HCT116 (cell line): Measurements from ENCODE around the gene C20orf204. TPM values are rescaled to one million over a fixed set of nuclear protein-coding genes. Genes with fewer than 3 reads are reported as not detected.

ENCODE experiments used
- ATAC-seq: fragments of 200-7000 bp; cut with Tn5 transposase; 2 replicates; pipeline ENCODE4 v1.9.1; 2020; ENCODE audit warnings: mild to moderate bottlenecking, moderate library complexity
- BruUV-seq: library from RNA; stranded (reverse); fragments of 400-500 nt; replicated peaks from 2 replicates; lab custom pipeline; 2021; lab: Mats Ljungman, UMichigan
- CTCF ChIA-PET: fragments of 300-600 bp; sonication (Branson Sonifier 250); formaldehyde crosslinking; loops from one replicate; lab custom pipeline; 2021; ENCODE audit warnings: antibody characterized with exemption; lab: Charles Lee
- POLR2A ChIA-PET: fragments of 300-600, 350-600 bp; sonication (Branson Sonifier 250); formaldehyde crosslinking; loops from one replicate; lab custom pipeline; 2021; ENCODE audit warnings: antibody characterized with exemption; lab: Charles Lee
- RAD21 ChIA-PET, 2 experiments: fragments of 300-600 bp; sonication (Branson Sonifier 250); formaldehyde crosslinking; loops; one replicate each; lab custom pipeline; 2023; ENCODE audit warnings: low total read pairs in 2 of 2; ENCODE audit not compliant: uncharacterized antibody in 2 of 2, unreplicated experiment in 2 of 2, low non-redundant PET in 1 of 2; lab: Charles Lee
- DNase-seq: peaks from one replicate; pipeline ENCODE4 v3.0.0-alpha.2; 2010; ENCODE audit warnings: low read depth, low spot score
- H2AFZ ChIP-seq: fragments of 200-600 bp; shearing (Covaris generic), sonication (generic); 2 replicates; pipeline ENCODE4 v1.6.1; 2017; ENCODE audit warnings: low read depth, mixed run types, mixed read lengths, antibody characterized with exemption, low read length; ENCODE audit not compliant: poor library complexity, severe bottlenecking
- H3K27ac ChIP-seq: 2 replicates; pipeline ENCODE4 v1.5.1; 2012; ENCODE audit warnings: low read depth, low read length
- H3K27me3 ChIP-seq: fragments of 200-600 bp; sonication (generic); 2 replicates; pipeline ENCODE4 v1.6.1; 2016; ENCODE audit warnings: mixed run types, low read length, mixed read lengths; ENCODE audit not compliant: insufficient read depth
- H3K36me3 ChIP-seq, 2 experiments: fragments of 200-500 bp in 1 of 2; fragments of 200-600 bp in 1 of 2; sonication (Bioruptor generic) in 1 of 2; sonication (generic) in 1 of 2; 2 replicates each; pipeline versions ENCODE4 v1.5.1 to v1.6.1; 2014 to 2016; ENCODE audit warnings: low read length in 2 of 2, inconsistent platforms in 1 of 2, mixed read lengths in 1 of 2, mixed run types in 1 of 2; ENCODE audit not compliant: insufficient read depth in 2 of 2, control insufficient read depth in 1 of 2
- H3K4me1 ChIP-seq, 2 experiments: fragments of 200-600 bp in 1 of 2; sonication (generic) in 1 of 2; 2 replicates each; pipeline versions ENCODE4 v1.5.1 to v1.6.1; 2012 to 2017; ENCODE audit warnings: low read length in 2 of 2, inconsistent platforms in 1 of 2, mild to moderate bottlenecking in 1 of 2, mixed read lengths in 1 of 2, mixed run types in 1 of 2, moderate library complexity in 1 of 2; ENCODE audit not compliant: insufficient read depth in 2 of 2, control insufficient read depth in 1 of 2
- H3K4me2 ChIP-seq: fragments of 200-600 bp; sonication (generic); 2 replicates; pipeline ENCODE4 v1.6.1; 2017; ENCODE audit warnings: mixed run types, low read length, mixed read lengths
- H3K4me3 ChIP-seq, 2 experiments: fragments of 200-600 bp in 1 of 2; sonication (generic) in 1 of 2; replicated peaks in 1 of 2; 2 replicates each; pipeline ENCODE4 v1.5.1; 2011 to 2016; ENCODE audit warnings: low read length in 2 of 2, control low read depth in 1 of 2, low read depth in 1 of 2, mild to moderate bottlenecking in 1 of 2, mixed read lengths in 1 of 2, mixed run types in 1 of 2
- H3K79me2 ChIP-seq: fragments of 200-600 bp; sonication (generic); 2 replicates; pipeline ENCODE4 v1.6.1; 2017; ENCODE audit warnings: mild to moderate bottlenecking, mixed run types, low read length, moderate library complexity, mixed read lengths; ENCODE audit not compliant: insufficient read depth
- H3K9ac ChIP-seq: fragments of 200-600 bp; sonication (generic); 2 replicates; pipeline ENCODE4 v1.6.1; 2016; ENCODE audit warnings: low read length, mixed read lengths
- H3K9me2 ChIP-seq: fragments of 200-600 bp; sonication (generic), shearing (Covaris generic); 2 replicates; pipeline ENCODE4 v1.6.1; 2017; ENCODE audit warnings: mixed run types, mild to moderate bottlenecking, moderate library complexity; ENCODE audit not compliant: insufficient read depth
- H3K9me3 ChIP-seq, 2 experiments: fragments of 200-500 bp in 1 of 2; fragments of 200-600 bp in 1 of 2; sonication (Bioruptor generic) in 1 of 2; sonication (generic) in 1 of 2; 2 replicates each; pipeline ENCODE4 v1.6.1; 2014 to 2017; ENCODE audit warnings: low read length in 2 of 2, mixed read lengths in 2 of 2, inconsistent platforms in 1 of 2, low read depth in 1 of 2, mild to moderate bottlenecking in 1 of 2, mixed run types in 1 of 2, moderate library complexity in 1 of 2; ENCODE audit not compliant: control insufficient read depth in 1 of 2, insufficient read depth in 1 of 2
- H4K20me1 ChIP-seq: fragments of 200-600 bp; sonication (generic), shearing (Covaris generic); 2 replicates; pipeline ENCODE4 v1.6.1; 2017; ENCODE audit warnings: mixed run types, mild to moderate bottlenecking, moderate library complexity; ENCODE audit not compliant: insufficient read depth
- ATF3 ChIP-seq: IDR thresholded peaks from 2 replicates; pipeline ENCODE4 v1.6.1; 2012
- CEBPB ChIP-seq: IDR thresholded peaks from 2 replicates; pipeline ENCODE4 v1.6.1; 2012; ENCODE audit warnings: low read depth
- CTCF ChIP-seq, 3 experiments: fragments of 200-600 bp in 1 of 3; sonication (generic) in 1 of 3; IDR thresholded peaks in 2 of 3; conservative IDR thresholded peaks in 1 of 3; 2 replicates each; pipeline ENCODE4 v1.5.1; 2012 to 2017; ENCODE audit warnings: low read depth in 2 of 3, low read length in 2 of 3, antibody characterized with exemption in 1 of 3, borderline replicate concordance in 1 of 3, control low read depth in 1 of 3, mild to moderate bottlenecking in 1 of 3, mixed read lengths in 1 of 3, mixed run types in 1 of 3, moderate library complexity in 1 of 3; ENCODE audit not compliant: insufficient read depth in 1 of 3
- EGR1 ChIP-seq: IDR thresholded peaks from 2 replicates; pipeline ENCODE4 v1.6.1; 2012; ENCODE audit warnings: low read depth
- ELF1 ChIP-seq: IDR thresholded peaks from 2 replicates; pipeline ENCODE4 v1.6.1; 2012; ENCODE audit warnings: low read depth, borderline replicate concordance
- EZH2 ChIP-seq: fragments of 200-600 bp; sonication (generic); IDR thresholded peaks from 2 replicates; pipeline ENCODE4 v1.6.1; 2017; ENCODE audit warnings: antibody characterized with exemption, mixed run types
- EZH2phosphoT487 ChIP-seq: fragments of 200-600 bp; IDR thresholded peaks from 2 replicates; pipeline ENCODE4 v1.6.1; 2018; ENCODE audit warnings: antibody characterized with exemption, borderline replicate concordance
- JUND ChIP-seq: IDR thresholded peaks from 2 replicates; pipeline ENCODE4 v1.6.1; 2012
- POLR2A ChIP-seq: IDR thresholded peaks from 2 replicates; pipeline ENCODE4 v1.7.0; 2011; ENCODE audit warnings: borderline replicate concordance; ENCODE audit not compliant: insufficient read depth, insufficient read length; ENCODE audit errors: extremely low read depth
- POLR2AphosphoS5 ChIP-seq: IDR thresholded peaks from 2 replicates; pipeline ENCODE4 v1.6.1; 2011; ENCODE audit warnings: mild to moderate bottlenecking, low read depth, low read length, moderate library complexity
- RAD21 ChIP-seq: IDR thresholded peaks from 2 replicates; pipeline ENCODE4 v1.6.1; 2012; ENCODE audit warnings: low read depth, mild to moderate bottlenecking
- REST ChIP-seq: IDR thresholded peaks from 2 replicates; pipeline ENCODE4 v1.6.1; 2012; ENCODE audit warnings: low read depth
- SP1 ChIP-seq: IDR thresholded peaks from 2 replicates; pipeline ENCODE4 v1.6.1; 2012; ENCODE audit warnings: low read depth
- ZBTB33 ChIP-seq: IDR thresholded peaks from 2 replicates; pipeline ENCODE4 v1.6.1; 2011; ENCODE audit warnings: mild to moderate bottlenecking, low read length, moderate library complexity; ENCODE audit not compliant: insufficient replicate concordance; ENCODE audit errors: extremely low read depth
- ZFX ChIP-seq: fragments of 450-650 bp; IDR thresholded peaks from 2 replicates; pipeline ENCODE4 v1.6.1; 2017
- ZNF274 ChIP-seq: fragments of 200-500 bp; sonication (Bioruptor generic); IDR thresholded peaks from 2 replicates; pipeline ENCODE4 v1.6.1; 2014; ENCODE audit warnings: mild to moderate bottlenecking, low read depth, low read length, inconsistent platforms
- intact Hi-C: fragments of 100-400 bp; cut with micrococcal nuclease; formaldehyde crosslinking; loops from 2 replicates; pipeline ENCODE4 v1.10.0; 2022
- total RNA-seq: library from RNA; stranded (reverse); gene quantifications from one replicate; pipeline ENCODE4 v1.2.1, GENCODE V29; 2021; ENCODE audit not compliant: unreplicated experiment
- TF ChIP-seq, protein P1 (sequence below): IDR thresholded peaks from 2 replicates; pipeline ENCODE4 v1.6.1; 2012

C20orf204 gene
- total RNA-seq, 1 experiment from 2014 or later = 2.5 TPM

DNA sequence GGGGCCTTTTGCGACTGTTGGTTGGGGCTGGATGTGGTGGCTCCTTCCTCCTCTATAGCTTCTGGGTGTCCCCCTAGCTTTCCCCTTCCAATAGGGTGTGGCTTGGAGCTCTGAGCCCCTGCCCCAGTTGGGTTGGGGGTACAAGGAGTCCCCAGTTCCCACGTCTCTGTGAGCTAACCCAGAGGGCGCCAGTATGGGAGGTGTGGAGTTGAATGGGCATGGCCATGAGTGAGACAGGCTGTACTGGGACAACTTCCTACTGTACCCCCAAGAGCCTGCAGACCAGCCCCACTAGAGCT is 1.2 kb downstream of the C20orf204 start (continued):
- TF ChIP-seq CTCF (IDR thresholded peaks at IDR 0.05 in 2 of 3, conservative IDR thresholded peaks at IDR 0.05 in 1 of 3; ENCODE audit: borderline replicate concordance in 1 of 3, insufficient read depth in 1 of 3, low read depth in 2 of 3, low read length in 2 of 3) (no peak), ELF1 (no peak)

GRCh38 chr20:64037498-64038213 is 1.7 kb downstream of the C20orf204 start:
- Histone ChIP-seq H3K9me3 (no peaks in the 10 kb centered on the region), H3K4me1 (peaks cover 3 to 21% of the 10 kb centered on the region in 2 experiments), H4K20me1 (no peaks in the 10 kb centered on the region), H3K9me2 (no peaks in the 10 kb centered on the region), H3K27ac (no peak overlapping the region), H3K36me3 (no peaks in the 10 kb centered on the region; a peak in 1 of 4 replicates), H3K4me2 (peak overlapping the region; percentile 96), H3K4me3 (no peak overlapping the region), H2AFZ (no peak overlapping the region), H3K9ac (no peak overlapping the region), H3K27me3 (no peaks in the 10 kb centered on the region), H3K79me2 (no peaks in the 10 kb centered on the region)
- RAD21 ChIA-PET = interaction anchor here in 1 of 2 experiments (0.9 to 1.0 kb wide), 2 partner anchors 25 to 500 kb away, joined by 3 to 5 read pairs; partner anchors contain the start of gene TCEA2
- DNase-seq (no peak), ATAC-seq (no peak)
- CTCF ChIA-PET = interaction anchor here (0.7 to 5.1 kb wide), 5 partner anchors 17 to 65 kb away, joined by 6 to 35 read pairs (median 9); partner anchors contain the start of genes PRPF6 and TCEA2
- no TSS peak for BruUV-seq
- intact Hi-C loops = no loop called here
- TF ChIP-seq ZFX = no peak
- no peak for TF ChIP-seq CEBPB
- TF ChIP-seq ATF3 = no peak
- TF ChIP-seq RAD21 = no peak
- TF ChIP-seq, protein P1, sequence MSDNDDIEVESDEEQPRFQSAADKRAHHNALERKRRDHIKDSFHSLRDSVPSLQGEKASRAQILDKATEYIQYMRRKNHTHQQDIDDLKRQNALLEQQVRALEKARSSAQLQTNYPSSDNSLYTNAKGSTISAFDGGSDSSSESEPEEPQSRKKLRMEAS = no peak
- TF ChIP-seq EZH2 = no peak
- no peak for TF ChIP-seq POLR2AphosphoS5
- TF ChIP-seq EGR1 = no peak
- TF ChIP-seq ZBTB33 = no peak
- no peak for TF ChIP-seq POLR2A
- TF ChIP-seq EZH2phosphoT487 = no peak
- TF ChIP-seq SP1 = no peak
- no peak for TF ChIP-seq REST
- no peak for TF ChIP-seq JUND
- TF ChIP-seq ZNF274 = no peak
- POLR2A ChIA-PET = interaction anchor here (1.0 kb wide), 1 partner anchor 57 kb away, joined by 3 read pairs; the partner anchor contains the start of gene PRPF6
